Nephron (organoid): ENCODE results near the gene PRKN.
A peak's percentile ranks its signal among the peaks of the same experiment; 100 is the strongest.

Experiments
- H3K27ac Mint-ChIP-seq, 3 experiments: 2 replicates each; pipeline ENCODE4 v1.8.0; 2020; ENCODE audit warnings: mixed read lengths in 3 of 3, mild to moderate bottlenecking in 2 of 3, moderate library complexity in 1 of 3
- H3K27me3 Mint-ChIP-seq: 2 replicates; pipeline ENCODE4 v1.8.0; 2021; ENCODE audit warnings: low read depth, mild to moderate bottlenecking, moderate library complexity, mixed read lengths
- H3K36me3 Mint-ChIP-seq: 2 replicates; pipeline ENCODE4 v1.8.0; 2020; ENCODE audit warnings: low read depth, mixed read lengths
- H3K4me1 Mint-ChIP-seq: 2 replicates; pipeline ENCODE4 v1.8.0; 2020; ENCODE audit warnings: mixed read lengths
- H3K4me3 Mint-ChIP-seq, 3 experiments: 2 replicates each; pipeline ENCODE4 v1.8.0; 2020; ENCODE audit warnings: mild to moderate bottlenecking in 3 of 3, mixed read lengths in 3 of 3, moderate library complexity in 2 of 3
- H3K9me3 Mint-ChIP-seq: 2 replicates; pipeline ENCODE4 v1.8.0; 2020; ENCODE audit warnings: mixed read lengths
- CTCF ChIP-seq, 3 experiments: fragments of 200-600 bp; sonication (generic); IDR thresholded peaks; one replicate each; pipeline ENCODE4 v1.5.0; 2021; ENCODE audit warnings: antibody characterized with exemption in 3 of 3; ENCODE audit not compliant: unreplicated experiment in 3 of 3

The PRKN gene

GRCh38 chr6:162622572-162622971, 105.0 kb downstream of the PRKN start:
- Mint-ChIP-seq H3K27me3 (peaks cover 4% of the 10 kb centered on the region), H3K36me3 (no peaks in the 10 kb centered on the region), H3K4me1 (peaks cover 5% of the 10 kb centered on the region), H3K9me3 (no peaks in the 10 kb centered on the region), H3K27ac (no peak overlapping the region), H3K4me3 (no peak overlapping the region)
- no peak for TF ChIP-seq CTCF (IDR thresholded peaks at IDR 0.05; ENCODE audit: unreplicated experiment in 3 of 3)

GRCh38 chr6:162621246-162621645, 106.3 kb downstream of the PRKN start:
- Mint-ChIP-seq H3K36me3 (no peaks in the 10 kb centered on the region), H3K27me3 (peaks cover 4% of the 10 kb centered on the region), H3K4me1 (peaks cover 5% of the 10 kb centered on the region), H3K9me3 (no peaks in the 10 kb centered on the region), H3K4me3 (no peak overlapping the region), H3K27ac (peak overlapping the region in 2 of 3 experiments; percentile 22 to 28)
- no peak for TF ChIP-seq CTCF (IDR thresholded peaks at IDR 0.05; ENCODE audit: unreplicated experiment in 3 of 3)

DNA sequence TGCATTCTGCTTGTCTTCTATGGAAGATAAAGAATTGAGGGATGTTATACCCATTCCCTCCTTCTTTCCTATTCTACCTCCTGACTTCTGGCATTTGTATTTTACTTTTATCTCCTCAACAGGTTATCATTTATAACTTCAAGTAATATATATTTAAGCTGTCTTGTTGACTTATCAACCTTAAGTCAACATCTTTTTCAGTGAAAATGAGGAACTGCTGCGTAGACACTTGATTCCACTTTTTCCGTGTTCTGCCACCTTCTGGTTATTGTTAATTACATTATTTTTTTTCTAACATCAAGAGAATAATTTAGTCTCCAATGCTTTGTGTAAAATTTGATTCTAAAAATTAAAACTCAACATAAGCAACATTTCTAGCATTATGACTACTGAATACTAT, 107.5 kb downstream of the PRKN start:
- Mint-ChIP-seq H3K36me3 (no peaks in the 10 kb centered on the region), H3K27ac (no peak overlapping the region), H3K27me3 (peaks cover 4% of the 10 kb centered on the region), H3K4me1 (peaks cover 5% of the 10 kb centered on the region), H3K4me3 (no peak overlapping the region), H3K9me3 (no peaks in the 10 kb centered on the region)
- no peak for TF ChIP-seq CTCF (IDR thresholded peaks at IDR 0.05; ENCODE audit: unreplicated experiment in 3 of 3)

GRCh38 chr6:162618448-162619002, 109.0 kb downstream of the PRKN start:
- TF ChIP-seq CTCF (IDR thresholded peaks at IDR 0.05; ENCODE audit: unreplicated experiment in 3 of 3) = no peak
- Mint-ChIP-seq H3K27ac (peak overlapping the region in 2 of 3 experiments; percentile 42 to 90), H3K4me3 (no peak overlapping the region), H3K36me3 (no peaks in the 10 kb centered on the region), H3K27me3 (peaks cover 4% of the 10 kb centered on the region), H3K4me1 (peaks cover 5% of the 10 kb centered on the region), H3K9me3 (no peaks in the 10 kb centered on the region)

DNA sequence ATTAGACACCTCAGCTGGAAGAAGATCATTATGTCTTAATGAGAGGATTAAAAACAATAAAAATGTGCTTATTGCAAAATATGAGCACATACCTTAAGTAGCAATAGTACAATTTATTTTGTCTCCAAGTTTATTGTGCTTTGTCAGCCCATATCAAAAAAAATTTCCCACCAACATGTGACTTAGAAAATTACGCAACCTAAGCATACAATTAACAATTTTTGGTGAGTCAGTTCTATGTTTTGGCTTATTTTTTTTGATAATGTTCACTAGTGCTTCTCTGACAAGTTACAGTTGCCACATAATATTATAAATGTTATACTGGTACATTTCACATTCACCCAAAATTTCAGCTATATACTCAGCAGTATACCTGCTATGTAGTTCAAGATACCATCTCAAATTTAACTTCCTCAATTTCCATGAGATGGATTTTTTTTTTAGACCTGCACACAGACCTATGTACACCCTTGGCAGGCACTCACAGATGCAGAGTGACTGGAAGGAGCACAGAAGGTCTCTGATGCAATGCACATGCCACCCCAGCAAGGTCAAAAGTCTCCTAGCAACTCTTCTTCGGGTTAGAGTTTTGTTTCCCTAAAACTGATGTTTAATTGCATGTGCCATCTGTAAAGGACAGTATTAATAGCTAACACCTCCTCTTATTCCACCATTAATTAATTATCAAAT, 112.4 kb downstream of the PRKN start:
- Mint-ChIP-seq H3K4me1 (no peaks in the 10 kb centered on the region), H3K4me3 (no peak overlapping the region), H3K36me3 (no peaks in the 10 kb centered on the region), H3K27me3 (no peaks in the 10 kb centered on the region), H3K27ac (no peak overlapping the region), H3K9me3 (no peaks in the 10 kb centered on the region)
- no peak for TF ChIP-seq CTCF (IDR thresholded peaks at IDR 0.05; ENCODE audit: unreplicated experiment in 3 of 3)

DNA sequence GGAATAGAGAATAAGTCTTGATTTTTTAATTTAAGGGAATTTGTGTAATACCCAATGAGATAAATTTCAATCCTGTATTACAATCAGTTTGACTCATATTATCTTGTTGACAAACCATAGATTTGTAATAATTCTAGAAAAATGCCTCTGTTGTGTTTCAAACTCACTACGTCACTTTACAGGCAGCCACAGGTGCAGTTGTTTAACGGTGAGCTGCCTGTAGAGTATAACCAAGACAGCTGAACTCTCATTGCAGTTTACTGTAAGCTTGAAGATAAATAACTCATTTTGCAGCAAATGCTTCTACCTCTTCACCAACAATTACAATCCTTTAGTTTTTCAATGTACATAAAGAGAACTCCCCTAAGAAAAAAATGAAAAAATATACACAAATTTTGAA, 114.3 kb downstream of the PRKN start:
- no peaks in the 10 kb centered on the region for H3K27me3 Mint-ChIP-seq
- no peak overlapping the region for H3K4me3 Mint-ChIP-seq
- H3K27ac Mint-ChIP-seq = no peak overlapping the region
- no peaks in the 10 kb centered on the region for H3K36me3 Mint-ChIP-seq
- H3K9me3 Mint-ChIP-seq = no peaks in the 10 kb centered on the region
- TF ChIP-seq CTCF (IDR thresholded peaks at IDR 0.05; ENCODE audit: unreplicated experiment in 3 of 3) = no peak
- H3K4me1 Mint-ChIP-seq = no peaks in the 10 kb centered on the region
